Osteoblast (primary cell): ENCODE measurements around the gene OSBPL1A. TPM values are rescaled to one million over a fixed set of nuclear protein-coding genes. Genes with fewer than 3 reads are reported as not detected.

Source experiments
- DNase-seq: peaks from one replicate; pipeline ENCODE4 v3.0.0; 2011; ENCODE audit warnings: low spot score, mixed read lengths; ENCODE audit not compliant: insufficient read length; ENCODE audit errors: missing footprints
- H2AFZ ChIP-seq: 2 replicates; pipeline ENCODE4 v1.6.0; 2011; ENCODE audit warnings: mild to moderate bottlenecking, low read length
- H3K27ac ChIP-seq: 2 replicates; pipeline ENCODE4 v1.5.1; 2011; ENCODE audit warnings: mild to moderate bottlenecking, low read depth, low read length, moderate library complexity
- H3K27me3 ChIP-seq: 2 replicates; pipeline ENCODE4 v1.6.0; 2012; ENCODE audit warnings: mild to moderate bottlenecking, control low read depth, inconsistent platforms, low read length, moderate library complexity; ENCODE audit not compliant: insufficient read depth
- H3K36me3 ChIP-seq: 2 replicates; pipeline ENCODE4 v1.5.1; 2011; ENCODE audit warnings: mild to moderate bottlenecking, low read length, control low read depth, moderate library complexity; ENCODE audit not compliant: insufficient read depth
- H3K4me1 ChIP-seq: 2 replicates; pipeline ENCODE4 v1.5.1; 2011; ENCODE audit warnings: mild to moderate bottlenecking, low read length, control low read depth, moderate library complexity; ENCODE audit not compliant: insufficient read depth
- H3K4me2 ChIP-seq: 2 replicates; pipeline ENCODE4 v1.6.0; 2011; ENCODE audit warnings: mild to moderate bottlenecking, low read length; ENCODE audit not compliant: insufficient read depth
- H3K4me3 ChIP-seq: fragments of 200-600 bp; sonication (generic); 3 replicates; pipeline ENCODE4 v1.5.1; 2012; ENCODE audit warnings: mild to moderate bottlenecking, low read length, inconsistent platforms; ENCODE audit not compliant: insufficient read depth
- H3K79me2 ChIP-seq: 2 replicates; pipeline ENCODE4 v1.6.0; 2012; ENCODE audit warnings: mild to moderate bottlenecking, low read length, control low read depth, inconsistent platforms; ENCODE audit not compliant: insufficient read depth
- H3K9me3 ChIP-seq: 2 replicates; pipeline ENCODE4 v1.5.1; 2011; ENCODE audit warnings: low read depth, low read length, control low read depth
- H4K20me1 ChIP-seq: 2 replicates; pipeline ENCODE4 v1.6.0; 2012; ENCODE audit warnings: mild to moderate bottlenecking, low read length, control low read depth; ENCODE audit not compliant: insufficient read depth
- total RNA-seq: library from RNA; depleted of rRNA; stranded (reverse); fragments of >200 nt; gene quantifications from 2 replicates; pipeline ENCODE4 v1.2.3, GENCODE V29; 2012
- TF ChIP-seq, protein P1 (sequence below): IDR thresholded peaks from 2 replicates; pipeline ENCODE4 v1.5.1; 2011; ENCODE audit warnings: mild to moderate bottlenecking, low read depth, low read length, moderate library complexity; ENCODE audit errors: extremely low read depth

The OSBPL1A gene
- total RNA-seq, 1 donor: 51.8 TPM

DNA sequence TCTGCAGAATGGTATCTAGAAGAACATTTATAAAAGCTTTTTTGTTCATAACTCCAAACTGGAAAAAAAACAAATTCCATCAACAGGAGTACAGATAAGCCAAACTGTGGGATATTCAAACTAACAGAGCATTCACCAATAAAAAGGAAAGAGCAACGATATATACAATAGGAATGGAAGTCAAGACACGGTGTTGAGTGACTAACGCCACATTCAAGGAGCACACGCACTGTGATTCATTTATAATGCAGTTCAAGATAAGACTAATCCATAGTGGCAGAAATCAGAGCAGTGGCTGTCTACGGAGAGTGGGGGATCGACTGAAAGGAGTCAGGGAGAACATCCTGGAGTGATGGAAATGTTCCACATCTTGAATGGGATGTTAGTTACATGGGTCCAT, 188.1 kb downstream of the OSBPL1A start:
- DNase-seq: no peak
- Histone ChIP-seq H3K27me3 (no peaks in the 10 kb centered on the region), H3K36me3 (no peaks in the 10 kb centered on the region), H2AFZ (no peak overlapping the region), H3K27ac (no peak overlapping the region), H4K20me1 (no peaks in the 10 kb centered on the region), H3K79me2 (no peaks in the 10 kb centered on the region), H3K4me1 (peaks cover 8% of the 10 kb centered on the region), H3K4me2 (no peak overlapping the region), H3K4me3 (no peak overlapping the region), H3K9me3 (no peaks in the 10 kb centered on the region)
- TF ChIP-seq, protein P1, sequence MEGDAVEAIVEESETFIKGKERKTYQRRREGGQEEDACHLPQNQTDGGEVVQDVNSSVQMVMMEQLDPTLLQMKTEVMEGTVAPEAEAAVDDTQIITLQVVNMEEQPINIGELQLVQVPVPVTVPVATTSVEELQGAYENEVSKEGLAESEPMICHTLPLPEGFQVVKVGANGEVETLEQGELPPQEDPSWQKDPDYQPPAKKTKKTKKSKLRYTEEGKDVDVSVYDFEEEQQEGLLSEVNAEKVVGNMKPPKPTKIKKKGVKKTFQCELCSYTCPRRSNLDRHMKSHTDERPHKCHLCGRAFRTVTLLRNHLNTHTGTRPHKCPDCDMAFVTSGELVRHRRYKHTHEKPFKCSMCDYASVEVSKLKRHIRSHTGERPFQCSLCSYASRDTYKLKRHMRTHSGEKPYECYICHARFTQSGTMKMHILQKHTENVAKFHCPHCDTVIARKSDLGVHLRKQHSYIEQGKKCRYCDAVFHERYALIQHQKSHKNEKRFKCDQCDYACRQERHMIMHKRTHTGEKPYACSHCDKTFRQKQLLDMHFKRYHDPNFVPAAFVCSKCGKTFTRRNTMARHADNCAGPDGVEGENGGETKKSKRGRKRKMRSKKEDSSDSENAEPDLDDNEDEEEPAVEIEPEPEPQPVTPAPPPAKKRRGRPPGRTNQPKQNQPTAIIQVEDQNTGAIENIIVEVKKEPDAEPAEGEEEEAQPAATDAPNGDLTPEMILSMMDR: no peak

DNA sequence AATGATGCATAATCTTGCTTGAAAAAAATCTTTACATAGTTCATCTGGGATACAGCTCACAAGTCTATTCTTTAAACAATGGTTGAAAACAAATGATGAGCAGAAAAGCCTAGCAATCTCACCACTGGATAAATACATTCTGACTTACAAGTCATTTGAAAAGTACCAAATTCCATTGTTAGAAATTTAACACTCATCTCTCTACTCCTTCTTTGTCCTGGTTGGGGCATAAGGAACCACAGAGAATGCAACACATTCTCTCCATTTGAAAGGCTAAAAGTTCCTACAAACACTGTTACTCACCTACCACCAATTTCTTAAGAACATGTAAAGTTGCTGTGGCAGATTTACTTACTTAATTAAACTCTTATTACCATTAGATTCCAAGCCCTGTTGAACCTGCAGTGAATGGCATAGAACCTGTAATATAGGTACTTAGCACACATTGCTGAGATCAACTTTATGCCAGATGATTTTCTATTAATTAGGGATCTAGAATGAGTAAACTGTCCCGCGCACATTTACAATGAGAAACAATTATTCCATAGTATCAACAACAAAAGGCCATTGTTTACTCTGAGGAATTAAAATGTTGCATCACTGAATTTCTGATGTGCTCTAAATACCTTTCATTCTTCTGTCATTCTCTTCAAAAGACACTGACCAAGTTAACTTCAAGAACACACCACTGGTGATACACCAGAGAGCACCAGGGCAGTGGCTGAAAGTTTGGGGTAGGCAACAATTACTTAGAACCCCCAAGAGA, 189.2 kb downstream of the OSBPL1A start:
- H3K4me3 ChIP-seq: no peak overlapping the region
- DNase-seq: no peak
- H3K4me2 ChIP-seq: no peak overlapping the region

DNA sequence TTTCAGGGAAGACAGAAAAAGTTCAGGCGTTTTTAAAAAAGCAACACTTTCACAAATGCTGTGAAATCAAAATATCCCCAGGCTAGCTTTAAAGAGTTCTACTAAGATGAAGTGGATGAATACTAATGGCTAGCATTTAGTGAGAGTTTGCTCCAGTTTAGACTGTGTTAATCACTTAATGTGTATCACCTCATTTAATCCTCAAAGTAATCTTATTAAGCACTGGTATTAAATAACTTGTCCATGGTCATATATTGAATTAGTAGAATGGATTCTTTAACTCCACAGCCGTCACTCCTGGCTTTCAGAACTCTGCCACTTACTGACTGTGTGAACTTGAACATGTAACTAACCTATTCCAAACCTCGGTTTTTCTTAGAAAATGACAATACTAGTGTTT, 192.7 kb downstream of the OSBPL1A start:
- Histone ChIP-seq H3K9me3 (no peaks in the 10 kb centered on the region), H3K4me2 (no peak overlapping the region), H3K27ac (no peak overlapping the region), H2AFZ (no peak overlapping the region), H3K4me1 (no peaks in the 10 kb centered on the region), H4K20me1 (no peaks in the 10 kb centered on the region), H3K4me3 (no peak overlapping the region), H3K79me2 (no peaks in the 10 kb centered on the region), H3K27me3 (no peaks in the 10 kb centered on the region), H3K36me3 (no peaks in the 10 kb centered on the region)
- DNase-seq: no peak
- TF ChIP-seq, protein P1: no peak

More for the DNA sequence above, 189.2 kb downstream of the OSBPL1A start:
- TF ChIP-seq, protein P1: no peak
- Histone ChIP-seq H3K79me2 (no peaks in the 10 kb centered on the region), H3K36me3 (no peaks in the 10 kb centered on the region), H4K20me1 (no peaks in the 10 kb centered on the region), H3K9me3 (no peaks in the 10 kb centered on the region), H2AFZ (no peak overlapping the region), H3K4me1 (peaks cover 8% of the 10 kb centered on the region), H3K27me3 (no peaks in the 10 kb centered on the region), H3K27ac (no peak overlapping the region)

DNA sequence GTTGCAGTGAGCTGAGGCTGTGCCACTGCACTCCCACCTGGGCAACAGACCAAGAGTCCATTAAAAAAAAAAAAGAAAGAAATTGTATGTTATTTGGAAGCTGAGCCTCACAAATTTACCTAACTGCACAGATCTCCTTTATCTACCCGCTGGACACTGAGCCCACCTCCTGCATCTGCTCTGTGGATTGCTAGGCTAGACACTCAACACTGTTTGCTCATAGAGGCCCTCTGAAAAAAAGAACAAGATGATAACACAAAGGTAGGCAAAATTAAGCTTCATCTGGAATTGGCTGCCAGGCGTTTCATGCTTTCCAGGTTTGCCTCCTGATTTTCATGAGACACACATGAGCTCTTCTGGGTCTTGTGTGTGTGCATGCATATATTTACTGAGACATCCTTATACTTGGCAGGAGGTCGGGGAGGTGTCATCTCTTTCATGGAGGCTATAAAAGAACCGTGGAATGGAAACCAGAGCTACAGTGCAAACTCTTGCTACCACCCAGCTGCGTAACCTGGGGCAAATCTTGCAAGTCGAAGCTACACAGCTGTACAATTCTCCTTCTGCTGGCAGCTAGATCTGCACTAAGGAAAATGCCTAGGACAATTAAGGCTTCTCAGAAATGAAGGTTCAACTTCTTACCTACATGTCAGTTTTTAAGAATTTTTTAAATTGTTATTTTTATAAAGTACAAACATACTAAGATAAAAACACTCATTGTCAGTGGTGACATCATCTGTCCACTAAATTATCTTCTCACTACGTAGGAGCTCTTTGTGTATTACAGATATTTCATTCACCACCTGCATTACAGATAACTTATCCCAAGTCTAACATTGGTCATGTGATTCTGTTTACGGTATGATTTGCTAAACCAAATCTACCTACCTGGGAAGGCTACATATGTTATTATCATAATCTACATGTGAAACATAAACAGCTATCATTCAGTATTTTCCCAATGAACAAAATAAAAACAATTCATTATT, 195.6 kb downstream of the OSBPL1A start:
- no peaks in the 10 kb centered on the region for H3K79me2 ChIP-seq
- H3K36me3 ChIP-seq: no peaks in the 10 kb centered on the region
- TF ChIP-seq, protein P1: no peak

More for the DNA sequence above, 195.6 kb downstream of the OSBPL1A start:
- H3K9me3 ChIP-seq: no peaks in the 10 kb centered on the region
- no peaks in the 10 kb centered on the region for H4K20me1 ChIP-seq
- DNase-seq: no peak
- H3K4me1 ChIP-seq: no peaks in the 10 kb centered on the region
- no peak overlapping the region for H3K4me3 ChIP-seq
- H3K27ac ChIP-seq: no peak overlapping the region
- no peak overlapping the region for H2AFZ ChIP-seq
- H3K4me2 ChIP-seq: no peak overlapping the region
- H3K27me3 ChIP-seq: no peaks in the 10 kb centered on the region
